Spleen (tissue), 7 donors: ENCODE data around the gene ADNP2.

Experiments
- CTCF ChIP-seq, 11 experiments: fragments of 200-600 bp in 7 of 11; fragments of 450-650 bp in 4 of 11; sonication (generic) in 4 of 11; IDR thresholded peaks in 8 of 11; conservative IDR thresholded peaks in 3 of 11; 1 replicate in 7 of 11; 2 replicates in 4 of 11; pipeline versions ENCODE4 v1.4.0 to v1.8.0; 2016 to 2021; ENCODE audit warnings: antibody characterized with exemption in 11 of 11, inconsistent platforms in 4 of 11, mild to moderate bottlenecking in 1 of 11
- POLR2A ChIP-seq, 3 donors: fragments of 450-650 bp; IDR thresholded peaks; one replicate each; pipeline ENCODE4 v1.5.1; 2017; ENCODE audit warnings: antibody characterized with exemption in 3 of 3, mild to moderate bottlenecking in 1 of 3
- POLR2AphosphoS5 ChIP-seq, 3 donors: sonication (generic); formaldehyde crosslinking; IDR thresholded peaks; one replicate each; pipeline ENCODE4 v1.5.1; 2017; ENCODE audit warnings: antibody characterized with exemption in 3 of 3
- donor health status: DM: no; HTN: no; CAD: no; lungs with moderate emphysema.
- donor health status: DM: no; HTN: no; CAD: no.
- donor health status: DM: no; HTN: no; CAD: no.

DNA sequence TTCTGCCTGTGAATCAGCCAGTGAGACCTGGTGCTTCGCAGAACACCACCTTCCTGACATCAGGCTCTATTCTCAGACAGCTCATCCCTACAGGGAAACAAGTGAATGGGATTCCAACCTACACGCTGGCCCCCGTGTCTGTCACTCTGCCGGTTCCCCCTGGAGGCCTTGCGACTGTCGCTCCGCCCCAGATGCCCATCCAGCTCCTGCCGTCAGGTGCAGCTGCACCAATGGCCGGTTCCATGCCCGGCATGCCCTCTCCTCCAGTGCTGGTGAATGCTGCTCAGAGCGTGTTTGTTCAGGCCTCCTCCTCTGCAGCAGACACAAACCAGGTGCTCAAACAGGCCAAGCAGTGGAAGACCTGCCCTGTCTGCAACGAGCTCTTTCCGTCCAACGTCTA, 28.1 kb downstream of the ADNP2 start:
- TF ChIP-seq CTCF (IDR thresholded peaks at IDR 0.05 in 8 of 11, conservative IDR thresholded peaks at IDR 0.05 in 3 of 11) (no peak), POLR2A (IDR thresholded peaks at IDR 0.05) (no peak), POLR2AphosphoS5 (IDR thresholded peaks at IDR 0.05) (peak in 1 of 3 donors; percentile 26)
